ENCODE results near the gene SH3BP4.
"Not testable (repeated sequence)": the region's sequence is repeated elsewhere in the genome, so short reads cannot be mapped to it uniquely, and the experiment has no call there.

Gene SH3BP4

DNA sequence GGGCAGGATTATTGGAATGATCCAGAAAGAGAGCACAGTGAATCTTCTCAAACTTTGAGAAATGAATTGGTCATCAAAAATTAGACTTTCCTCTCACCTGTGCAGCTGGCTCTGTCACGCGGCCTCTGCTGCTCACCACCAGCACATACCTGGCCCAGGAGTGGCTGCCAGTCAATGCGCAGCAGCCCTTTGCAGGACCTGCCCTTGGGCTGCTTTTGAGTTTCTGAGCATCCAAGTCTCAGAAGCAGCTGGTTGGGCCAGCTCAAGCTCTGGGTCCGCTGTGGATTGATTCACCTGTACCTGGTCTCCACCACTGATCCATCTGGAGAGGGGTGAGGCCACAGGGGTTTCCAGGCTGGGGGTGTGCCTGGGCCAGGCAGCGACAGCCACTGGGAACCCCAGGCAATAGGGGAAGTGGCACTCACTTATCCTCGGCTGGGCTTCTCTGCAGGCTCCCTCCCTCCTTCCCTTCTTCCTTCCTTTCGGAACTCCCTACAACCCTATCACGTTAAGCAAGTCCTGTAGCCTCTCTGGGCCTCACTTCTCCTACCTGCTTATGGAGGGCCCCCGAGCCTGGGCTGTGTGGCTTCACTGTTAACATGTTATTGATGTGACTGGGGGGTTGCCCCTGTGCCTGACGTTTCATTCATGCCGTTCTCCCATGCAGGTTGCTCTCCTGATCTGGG lies 48.1 kb downstream of the SH3BP4 start:
- no peak for DNase-seq

- no peak for DNase-seq
Measured at GRCh38 chr2:235000426-235001236, 48.8 kb downstream of the SH3BP4 start.

- DNase-seq: no peak
Measured at GRCh38 chr2:235001237-235002133, 49.7 kb downstream of the SH3BP4 start.

- no peak for DNase-seq
Measured at GRCh38 chr2:235002198-235003095, 50.6 kb downstream of the SH3BP4 start.

- DNase-seq: no peak
Measured at GRCh38 chr2:235003096-235003775, 51.4 kb downstream of the SH3BP4 start.

GRCh38 chr2:235004329-235004903 lies 52.6 kb downstream of the SH3BP4 start:
- no peak for DNase-seq

GRCh38 chr2:235005023-235005422 lies 53.2 kb downstream of the SH3BP4 start:
- no peak for DNase-seq

DNA sequence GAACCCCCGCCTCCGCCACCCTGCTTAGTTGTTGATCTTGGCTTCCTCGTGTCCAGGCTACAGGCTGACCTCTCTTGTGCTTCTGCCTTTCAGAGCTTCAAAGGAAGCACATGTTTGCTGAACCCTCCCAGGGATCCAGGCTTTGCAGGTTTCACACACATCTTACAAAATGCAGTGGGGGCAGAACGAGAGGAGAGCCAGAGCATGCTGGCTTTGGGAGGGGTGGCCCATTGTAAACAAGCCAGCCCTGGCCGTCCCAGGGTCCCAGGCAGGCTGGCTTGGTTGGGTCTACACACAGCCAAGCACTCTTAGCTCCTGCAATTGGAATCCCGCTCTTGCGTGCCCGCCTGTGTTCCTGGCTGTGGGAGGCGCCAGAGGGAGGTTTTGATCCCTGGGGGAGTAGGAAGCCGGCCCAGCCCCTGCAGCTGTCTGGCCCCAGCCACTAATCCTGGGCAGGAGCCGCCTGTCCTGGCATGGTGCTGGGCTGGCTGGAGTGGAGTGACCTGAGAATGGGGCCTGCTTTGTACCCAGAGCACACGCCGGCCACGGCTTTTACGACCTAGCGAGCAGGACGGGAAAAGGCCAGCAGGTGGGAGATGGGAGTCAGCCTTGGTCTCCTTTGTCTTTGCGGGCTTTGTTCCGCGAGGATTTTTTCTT lies 53.9 kb downstream of the SH3BP4 start:
- DNase-seq: no peak

DNA sequence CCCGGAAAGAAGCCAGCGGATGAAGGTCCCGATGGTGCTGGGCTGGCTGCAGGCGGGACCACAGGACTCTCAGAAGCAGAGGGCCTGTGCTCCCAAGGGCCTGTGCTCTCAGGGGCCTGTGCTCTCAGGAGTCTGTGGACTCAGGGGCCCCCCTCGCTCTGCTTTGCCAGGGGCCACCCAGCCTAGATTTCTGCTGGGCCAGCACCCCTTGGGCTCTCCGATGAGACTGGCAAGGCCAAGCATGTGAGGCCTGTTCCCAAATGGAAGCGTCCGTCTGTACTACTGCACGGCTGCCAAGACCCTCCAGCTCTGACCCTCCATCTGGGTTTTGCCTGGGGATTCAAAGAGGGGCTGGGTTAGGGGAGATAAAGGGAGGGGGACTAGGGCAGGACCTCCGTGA lies 54.6 kb downstream of the SH3BP4 start:
- DNase-seq: no peak

GRCh38 chr2:235006986-235007385 lies 55.2 kb downstream of the SH3BP4 start:
- DNase-seq: no peak

DNA sequence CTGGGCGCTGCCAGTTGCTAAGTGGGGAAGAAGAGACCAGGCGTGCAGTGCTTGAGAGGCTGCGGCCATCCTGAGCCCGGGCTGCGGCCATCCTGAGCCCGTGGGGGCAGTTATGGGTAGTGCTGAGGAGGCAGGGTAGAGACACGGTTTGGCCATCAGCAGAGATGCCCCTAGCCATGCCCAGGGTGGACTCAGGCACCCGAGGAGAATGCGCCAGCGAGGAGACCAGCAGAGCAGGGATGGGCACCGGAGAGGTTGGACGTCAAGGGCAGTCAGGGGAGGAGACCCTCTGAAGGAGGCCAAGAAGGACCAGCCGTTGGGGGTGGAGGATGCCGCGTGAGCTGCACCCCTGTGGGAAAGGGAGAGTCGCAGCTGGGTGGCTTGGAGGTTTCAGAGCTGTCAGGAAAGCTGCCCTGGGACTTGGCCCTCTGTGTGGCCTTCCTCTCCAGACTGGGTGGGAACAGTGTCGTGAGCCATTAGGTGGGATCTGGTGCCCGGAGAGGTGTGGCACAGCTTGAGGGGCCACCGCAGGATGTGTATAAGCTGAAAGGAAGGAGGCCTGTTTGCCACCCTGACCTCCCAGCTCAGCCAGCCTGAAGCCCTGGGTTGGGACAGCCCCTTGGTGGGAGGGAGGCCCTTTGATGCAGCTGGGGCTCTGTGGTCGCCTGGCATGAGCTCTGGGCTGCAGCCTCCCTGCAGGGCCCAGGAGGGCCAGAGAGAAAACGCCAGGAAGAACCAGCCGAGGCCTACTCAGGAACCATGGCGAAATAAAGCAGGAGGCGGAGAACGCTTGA lies 56.0 kb downstream of the SH3BP4 start:
- no peak for DNase-seq

DNA sequence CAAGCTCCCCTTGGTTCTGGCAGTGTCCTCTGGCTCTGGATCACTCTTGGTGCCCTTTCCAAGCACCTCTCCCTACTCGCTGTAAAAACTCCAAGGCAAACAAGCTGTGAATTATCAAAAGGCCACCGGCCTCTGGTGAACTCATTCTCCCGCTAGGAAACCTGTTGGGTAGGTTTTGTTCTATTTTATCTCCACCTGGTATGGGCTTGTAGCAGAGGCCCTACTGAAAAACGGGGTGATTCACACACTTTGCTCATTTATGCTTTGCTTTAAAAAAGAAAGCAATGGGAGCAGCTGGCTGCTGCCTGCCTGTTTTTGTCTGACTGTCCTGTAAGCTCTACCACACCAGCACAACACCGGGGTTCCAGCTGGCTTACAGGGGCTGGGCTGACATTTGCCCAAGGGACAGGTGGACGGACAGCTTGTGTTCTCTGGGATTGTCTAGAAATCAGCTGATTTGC lies 56.8 kb downstream of the SH3BP4 start:
- DNase-seq: no peak

- no peak for DNase-seq
Measured at GRCh38 chr2:235009081-235009480, 57.3 kb downstream of the SH3BP4 start.

DNA sequence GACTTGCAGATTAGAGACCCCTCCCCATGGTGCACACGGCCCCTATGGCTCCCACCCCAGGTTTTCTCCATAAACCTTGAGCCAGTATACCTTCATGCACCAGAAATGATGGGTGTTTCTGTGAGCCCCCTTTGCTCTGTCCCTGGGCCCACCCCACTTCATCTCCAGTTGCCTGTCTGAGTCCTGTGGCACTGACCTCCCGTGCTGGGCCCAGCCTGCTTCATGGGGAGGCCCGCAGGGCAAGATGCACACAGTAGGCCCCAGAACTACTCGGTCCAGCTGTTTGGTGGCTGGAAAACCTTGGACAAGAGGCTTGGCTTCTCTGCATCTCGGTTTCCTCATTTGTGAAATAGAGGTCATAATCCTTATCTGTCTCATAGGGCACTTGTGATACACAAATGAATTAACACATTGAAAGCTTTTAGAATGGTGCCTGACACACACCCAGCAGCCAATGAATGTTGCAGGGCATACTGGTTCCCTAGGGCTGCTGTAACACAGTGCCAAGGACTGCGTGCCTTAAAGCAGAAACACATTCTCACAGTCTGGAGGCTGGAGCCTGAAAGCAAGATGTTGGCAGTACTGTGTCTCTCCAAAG lies 58.4 kb downstream of the SH3BP4 start:
- DNase-seq: no peak

DNA sequence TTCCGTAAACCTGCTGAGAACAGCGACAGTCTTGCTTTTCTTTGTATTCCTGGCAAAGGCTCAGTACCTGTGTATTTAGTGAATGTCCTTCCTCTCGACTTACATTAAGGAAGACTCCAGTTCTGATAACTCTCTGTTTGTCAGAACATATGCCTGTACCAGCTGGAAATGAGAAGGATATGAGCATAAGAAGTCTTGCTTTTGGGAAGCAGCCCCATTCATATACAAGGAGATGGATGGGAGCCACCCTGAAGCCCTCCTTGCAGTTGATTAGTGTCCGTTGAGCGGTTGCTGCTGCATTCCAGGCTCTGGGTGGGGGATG lies 59.8 kb downstream of the SH3BP4 start:
- no peak for DNase-seq

- no peak for DNase-seq
Measured at GRCh38 chr2:235011929-235012631, 60.3 kb downstream of the SH3BP4 start.

- DNase-seq: no peak
Measured at GRCh38 chr2:235017441-235017840, 65.6 kb downstream of the SH3BP4 start.

DNA sequence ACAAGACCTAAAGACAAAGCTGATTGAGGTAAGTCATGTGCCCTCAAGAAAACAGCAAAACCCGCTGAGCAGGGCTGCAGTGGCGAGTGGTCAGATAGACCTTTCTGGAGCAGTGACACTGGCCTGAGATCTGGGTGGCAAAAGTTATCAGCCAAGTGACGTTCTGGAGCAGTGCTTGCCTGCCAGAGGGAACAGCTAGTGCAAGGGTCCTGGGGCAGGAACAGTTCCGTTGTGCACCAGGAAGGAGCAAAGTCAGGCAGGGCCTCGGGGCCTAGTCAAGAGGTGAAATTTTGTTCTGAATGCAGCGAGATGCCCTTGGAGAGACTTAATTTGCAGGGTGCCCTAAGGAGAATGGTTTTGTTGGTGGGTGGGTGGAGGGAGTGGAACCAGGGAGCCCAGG lies 67.0 kb downstream of the SH3BP4 start:
- DNase-seq: no peak

- not testable (repeated sequence) for DNase-seq
Measured at GRCh38 chr2:235020141-235020540, 68.3 kb downstream of the SH3BP4 start.
